K562 (cell line): ENCODE results near the gene TMEM63C. TPM values are rescaled to one million over a fixed set of nuclear protein-coding genes. Genes with fewer than 3 reads are reported as not detected.
"Not testable (repeated sequence)": the region's sequence is repeated elsewhere in the genome, so short reads cannot be mapped to it uniquely, and the experiment has no call there.

Experiments used
- ATAC-seq: fragments of 200-7000 bp; cut with Tn5 transposase; 3 replicates; pipeline ENCODE4 v1.9.1; 2020; ENCODE audit warnings: moderate library complexity
- BruUV-seq: library from RNA; stranded (reverse); fragments of 400-500 nt; replicated peaks from 2 replicates; lab custom pipeline; 2021; lab: Mats Ljungman, UMichigan
- CTCF ChIA-PET: fragments of 300-600 bp; formaldehyde crosslinking; extraction: SDS; loops from one replicate; lab custom pipeline; 2021; ENCODE audit warnings: low intra/inter-chr PET ratio; lab: Yijun Ruan, JAX
- POLR2A ChIA-PET: fragments of 300-600, 350-650 bp; sonication (Branson Sonifier 250); formaldehyde crosslinking; extraction: SDS; loops from one replicate; lab custom pipeline; 2021; ENCODE audit warnings: antibody characterized with exemption, inconsistent platforms; lab: Yijun Ruan, JAX
- DNase-seq, 4 experiments: peaks; one replicate each; pipeline versions ENCODE4 v3.0.0 to v3.0.0-alpha.2; 2011 to 2018; ENCODE audit warnings: low spot score in 3 of 4, mixed read lengths in 3 of 4; ENCODE audit errors: extremely low read depth in 1 of 4
- FAIRE-seq: peaks from 2 replicates; lab custom pipeline; 2011; peaks lifted over from hg19 to GRCh38; lab: Jason Lieb, UNC
- H2AFZ ChIP-seq: 2 replicates; pipeline ENCODE4 v1.6.0; 2011; ENCODE audit warnings: low read depth, low read length, control low read depth, inconsistent platforms
- H3K27ac ChIP-seq: fragments of 200-600 bp; 3 replicates; pipeline ENCODE4 v1.8.0; 2011; ENCODE audit warnings: low read depth, mild to moderate bottlenecking, control low read depth, inconsistent platforms, low read length, moderate library complexity, mixed read lengths; ENCODE audit errors: extremely low read depth
- H3K27me3 ChIP-seq, 2 experiments: fragments of 300-600 bp in 1 of 2; 2 replicates in 1 of 2; 3 replicates in 1 of 2; pipeline versions ENCODE4 v1.6.0 to v1.8.0; 2011; ENCODE audit warnings: inconsistent platforms in 2 of 2, low read length in 2 of 2, mild to moderate bottlenecking in 1 of 2, mixed read lengths in 1 of 2, moderate library complexity in 1 of 2; ENCODE audit not compliant: control insufficient read depth in 2 of 2, insufficient read depth in 2 of 2
- H3K36me3 ChIP-seq: fragments of 300-600 bp; 3 replicates; pipeline ENCODE4 v1.8.0; 2011; ENCODE audit warnings: mild to moderate bottlenecking, low read length, inconsistent platforms; ENCODE audit not compliant: control insufficient read depth, insufficient read depth
- H3K4me1 ChIP-seq, 2 experiments: fragments of 200-600 bp in 1 of 2; replicated peaks in 1 of 2; 2 replicates in 1 of 2; 3 replicates in 1 of 2; pipeline versions ENCODE4 v1.5.1 to v1.8.0; 2011; ENCODE audit warnings: inconsistent platforms in 2 of 2, low read length in 2 of 2, mild to moderate bottlenecking in 1 of 2, mixed read lengths in 1 of 2, moderate library complexity in 1 of 2; ENCODE audit not compliant: control insufficient read depth in 2 of 2, insufficient read depth in 2 of 2
- H3K4me2 ChIP-seq: 2 replicates; pipeline ENCODE4 v1.6.1; 2011; ENCODE audit warnings: low read length, control low read depth, inconsistent platforms, mixed read lengths; ENCODE audit not compliant: insufficient read depth
- H3K4me3 ChIP-seq: fragments of 200-600 bp; sonication (generic), shearing (Covaris generic); 2 replicates; pipeline ENCODE4 v1.5.1; 2016; ENCODE audit warnings: control low read depth, inconsistent platforms
- H3K79me2 ChIP-seq: fragments of 200-600 bp; 3 replicates; pipeline ENCODE4 v1.8.0; 2011; ENCODE audit warnings: low read length, inconsistent platforms; ENCODE audit not compliant: control insufficient read depth, insufficient read depth
- H3K9ac ChIP-seq, 2 experiments: 2 replicates each; pipeline versions ENCODE4 v1.6.0 to v1.6.1; 2011; ENCODE audit warnings: low read depth in 2 of 2, low read length in 2 of 2, control low read depth in 1 of 2, inconsistent platforms in 1 of 2, mild to moderate bottlenecking in 1 of 2, mixed read lengths in 1 of 2; ENCODE audit not compliant: insufficient read depth in 1 of 2
- H3K9me1 ChIP-seq: one replicate; pipeline ENCODE4 v1.6.0; 2011; ENCODE audit warnings: inconsistent platforms, mild to moderate bottlenecking, low read length, moderate library complexity; ENCODE audit not compliant: control insufficient read depth, insufficient read depth
- H3K9me3 ChIP-seq: replicated peaks from 2 replicates; pipeline ENCODE4 v1.5.1; 2011; ENCODE audit warnings: low read depth, low read length, inconsistent platforms; ENCODE audit not compliant: control insufficient read depth, insufficient read depth
- H4K20me1 ChIP-seq: replicated peaks from 2 replicates; pipeline ENCODE4 v1.6.1; 2011; ENCODE audit warnings: low read length, inconsistent platforms, mixed read lengths; ENCODE audit not compliant: control insufficient read depth, insufficient read depth
- FOSL1 ChIP-seq: fragments of 200-800 bp; sonication (Bioruptor generic); conservative IDR thresholded peaks from 2 replicates; pipeline ENCODE4 v1.6.1; 2016; ENCODE audit warnings: missing genetic modification characterization, missing compliant biosample characterization
- NFE2L1 ChIP-seq: fragments of 450-650 bp; IDR thresholded peaks from 2 replicates; pipeline ENCODE4 v1.6.1; 2016; ENCODE audit warnings: missing genetic modification characterization, low read depth, mild to moderate bottlenecking, missing compliant biosample characterization, moderate library complexity, borderline replicate concordance
- SAFB ChIP-seq: fragments of 200-400 bp; formaldehyde crosslinking; IDR thresholded peaks from 2 replicates; pipeline ENCODE4 v1.6.1; 2017; ENCODE audit warnings: low read depth, low read length, borderline replicate concordance
- SETDB1 ChIP-seq: IDR thresholded peaks from one replicate; pipeline ENCODE4 v1.6.1; 2012; ENCODE audit warnings: low read length, control low read depth, inconsistent platforms
- THRA ChIP-seq: fragments of 450-650 bp; IDR thresholded peaks from 2 replicates; pipeline ENCODE4 v1.6.1; 2017; ENCODE audit warnings: mild to moderate bottlenecking, moderate library complexity
- ZBTB12 ChIP-seq: fragments of 250-450 bp; sonication (Bioruptor Pico); IDR thresholded peaks from 2 replicates; pipeline ENCODE4 v1.4.0; 2020
- ZC3H4 ChIP-seq: sonication (generic); formaldehyde crosslinking; IDR thresholded peaks from 2 replicates; pipeline ENCODE4 v1.9.0; 2021; ENCODE audit warnings: missing genetic modification reagents, borderline replicate concordance
- ZNF133 ChIP-seq: fragments of 250-450 bp; sonication (Bioruptor Pico); IDR thresholded peaks from 2 replicates; pipeline ENCODE4 v1.4.0; 2020; ENCODE audit warnings: mild to moderate bottlenecking
- WGBS: fragments of 100-300 bp; shearing (Covaris generic); methylation state at CpG from one replicate; pipeline ENCODE4 v1.1.6; 2016; ENCODE audit warnings: low coverage, mixed read lengths; ENCODE audit not compliant: insufficient coverage; ENCODE audit errors: missing lambda C conversion rate; 5-methylcytosine and 5-hydroxymethylcytosine counted together
- in situ Hi-C: fragments of 300-500 bp; cut with MboI; formaldehyde crosslinking; loops from 4 replicates; pipeline ENCODE4 v1.15.0; 2018; ENCODE audit warnings: inconsistent platforms, mixed read lengths
- intact Hi-C: fragments of 100-400 bp; cut with micrococcal nuclease; formaldehyde crosslinking; loops from 2 replicates; pipeline ENCODE4 v1.14.2; 2022
- polyA plus RNA-seq, 8 experiments: library from polyadenylated mRNA; depleted of rRNA in 4 of 8; stranded (reverse) in 5 of 8; unstranded in 3 of 8; fragments of >200 nt; fragmentation: Nextera tagmentation in 2 of 8; fragmentation: Illumina TruSeq in 1 of 8; extraction: Ambion mirVana in 2 of 8; extraction: Trizol in 1 of 8; gene quantifications; 2 replicates each; pipeline versions ENCODE4 v1.2.1 to v1.2.3, GENCODE V29; 2011 to 2014; ENCODE audit warnings: inconsistent platforms in 1 of 8, missing spikeins in 1 of 8
- total RNA-seq, 7 experiments: library from RNA; depleted of rRNA in 6 of 7; stranded (reverse); fragments of >200 nt in 6 of 7; fragmentation: Illumina TruSeq in 2 of 7; extraction: Trizol in 2 of 7; gene quantifications; 2 replicates each; pipeline versions ENCODE4 v1.2.1 to v1.2.3, GENCODE V29; 2011 to 2021; ENCODE audit warnings: low replicate concordance in 1 of 7

Gene TMEM63C
- total and polyA plus RNA-seq, 9 of the 15 experiments (the other 6 are each of a cell fraction or from before 2014, with no cell fraction given) = 0.07 TPM; not detected in 8

- no peaks in the 10 kb centered on the region for H3K9me1 ChIP-seq
- H3K4me2 ChIP-seq = no peak overlapping the region
- CTCF ChIA-PET = no interaction called here
- no peak overlapping the region for H3K9ac ChIP-seq
- in situ Hi-C loops = no loop called here
- no peak overlapping the region for H3K4me3 ChIP-seq
- DNase-seq (no peak), ATAC-seq (no peak), FAIRE-seq (no peak)
- no peaks in the 10 kb centered on the region for H3K4me1 ChIP-seq
- no peak for TF ChIP-seq ZNF133 (CRISPR knock-in tag)
- no peak for TF ChIP-seq SETDB1
- TF ChIP-seq FOSL1 (tag) = no peak
- no peak for TF ChIP-seq THRA
- no peak for TF ChIP-seq SAFB
- TF ChIP-seq ZC3H4 (CRISPR knock-in tag) = no peak
- no peak for TF ChIP-seq NFE2L1
- no peak for TF ChIP-seq ZBTB12
- POLR2A ChIA-PET = interaction anchor here (0.8 to 0.9 kb wide), 2 partner anchors 11 to 13 kb away, joined by 3 read pairs; no protein-coding TSS in a partner anchor
- no peaks in the 10 kb centered on the region for H4K20me1 ChIP-seq
- intact Hi-C loops = no loop called here
- peaks cover 3% of the 10 kb centered on the region; the same call in 1 of the 2 replicates for H3K9me3 ChIP-seq
- no peaks in the 10 kb centered on the region for H3K36me3 ChIP-seq
- BruUV-seq = no TSS peak
- H2AFZ ChIP-seq = no peak overlapping the region
- H3K27ac ChIP-seq = no peak overlapping the region
- H3K27me3 ChIP-seq = peaks cover 0 to 2% of the 10 kb centered on the region in 2 experiments; a peak in 1 of 5 replicates
- WGBS = 2% methylated on average over 4 of the region's 5 CpGs
- H3K79me2 ChIP-seq = no peaks in the 10 kb centered on the region
Measured at GRCh38 chr14:77172916-77173315, 8.7 kb upstream of the TMEM63C start.

- H2AFZ ChIP-seq, CTCF ChIA-PET, H3K4me1 ChIP-seq, H3K4me2 ChIP-seq, H3K9me3 ChIP-seq, FAIRE-seq, H3K27ac ChIP-seq, H3K79me2 ChIP-seq, in situ Hi-C loops, H3K27me3 ChIP-seq, POLR2A ChIA-PET, intact Hi-C loops, H3K36me3 ChIP-seq, DNase-seq, ATAC-seq, H3K9ac ChIP-seq, H3K4me3 ChIP-seq, BruUV-seq, H3K9me1 ChIP-seq, H4K20me1 ChIP-seq: not testable (repeated sequence)
- WGBS = 0% methylated on average over 8 of the region's 9 CpGs
Measured at GRCh38 chr14:77173911-77174617, 7.5 kb upstream of the TMEM63C start.
